HEK293 (cell line): ENCODE measurements around the gene DNAH3.

Experiments used
- CTCF ChIA-PET: fragments of 350-600 bp; formaldehyde crosslinking; extraction: SDS; loops from one replicate; lab custom pipeline; 2021; ENCODE audit warnings: antibody characterized with exemption; lab: Yijun Ruan, JAX
- POLR2A ChIA-PET: fragments of 300-600 bp; formaldehyde crosslinking; extraction: SDS; loops from one replicate; lab custom pipeline; 2020; ENCODE audit warnings: antibody characterized with exemption, inconsistent platforms; lab: Yijun Ruan, JAX
- H3K27ac ChIP-seq: fragments of 200-500 bp; sonication (Bioruptor generic); 2 replicates; pipeline ENCODE4 v1.5.1; 2014; ENCODE audit warnings: low read depth, low read length, control low read depth, inconsistent platforms; ENCODE audit errors: extremely low read depth
- H3K36me3 ChIP-seq, 2 experiments: fragments of 200-500 bp in 1 of 2; sonication (Bioruptor generic) in 1 of 2; 1 replicate in 1 of 2; 2 replicates in 1 of 2; pipeline ENCODE4 v1.5.1; 2014 to 2017; ENCODE audit warnings: inconsistent platforms in 2 of 2, low read length in 2 of 2; ENCODE audit not compliant: control insufficient read depth in 2 of 2, insufficient read depth in 1 of 2
- H3K4me1 ChIP-seq: fragments of 200-500 bp; sonication (Bioruptor generic); 2 replicates; pipeline ENCODE4 v1.5.1; 2014; ENCODE audit warnings: mild to moderate bottlenecking, low read length, inconsistent platforms; ENCODE audit not compliant: control insufficient read depth, insufficient read depth
- H3K4me3 ChIP-seq: 2 replicates; pipeline ENCODE4 v1.5.1; 2011; ENCODE audit warnings: low read depth, mild to moderate bottlenecking, control low read depth, low read length, moderate library complexity
- H3K9me3 ChIP-seq: fragments of 200-500 bp; sonication (Bioruptor generic); 2 replicates; pipeline ENCODE4 v1.5.1; 2014; ENCODE audit warnings: low read depth, low read length, inconsistent platforms; ENCODE audit not compliant: control insufficient read depth, insufficient read depth
- BCL11B ChIP-seq: fragments of 450-650 bp; formaldehyde crosslinking; IDR thresholded peaks from 2 replicates; pipeline ENCODE4 v1.5.1; 2016; ENCODE audit warnings: low read depth, missing biosample characterization, missing genetic modification characterization
- GLIS2 ChIP-seq: fragments of 450-650 bp; formaldehyde crosslinking; IDR thresholded peaks from 2 replicates; pipeline ENCODE4 v1.5.1; 2016; ENCODE audit warnings: missing biosample characterization, missing genetic modification characterization
- KLF1 ChIP-seq: fragments of 450-650 bp; formaldehyde crosslinking; IDR thresholded peaks from 2 replicates; pipeline ENCODE4 v1.5.1; 2016; ENCODE audit warnings: missing biosample characterization, missing genetic modification characterization
- MYNN ChIP-seq: fragments of 450-650 bp; formaldehyde crosslinking; IDR thresholded peaks from 2 replicates; pipeline ENCODE4 v1.5.1; 2016; ENCODE audit warnings: missing biosample characterization, missing genetic modification characterization, borderline replicate concordance
- OSR2 ChIP-seq: fragments of 450-650 bp; formaldehyde crosslinking; IDR thresholded peaks from 2 replicates; pipeline ENCODE4 v1.5.1; 2016; ENCODE audit warnings: missing biosample characterization, missing genetic modification characterization
- SCRT1 ChIP-seq: fragments of 450-650 bp; formaldehyde crosslinking; IDR thresholded peaks from 2 replicates; pipeline ENCODE4 v1.5.1; 2016; ENCODE audit warnings: missing biosample characterization, missing genetic modification characterization, borderline replicate concordance
- ZNF155 ChIP-seq: fragments of 450-650 bp; formaldehyde crosslinking; IDR thresholded peaks from 2 replicates; pipeline ENCODE4 v1.5.1; 2016; ENCODE audit warnings: missing biosample characterization, missing genetic modification characterization
- ZNF16 ChIP-seq: fragments of 450-650 bp; formaldehyde crosslinking; IDR thresholded peaks from 2 replicates; pipeline ENCODE4 v1.5.1; 2016; ENCODE audit warnings: low read depth, missing biosample characterization, missing genetic modification characterization
- ZNF169 ChIP-seq: fragments of 450-650 bp; formaldehyde crosslinking; IDR thresholded peaks from 2 replicates; pipeline ENCODE4 v1.5.1; 2016; ENCODE audit warnings: missing biosample characterization, missing genetic modification characterization
- ZNF175 ChIP-seq: fragments of 450-650 bp; formaldehyde crosslinking; IDR thresholded peaks from 2 replicates; pipeline ENCODE4 v1.5.1; 2016; ENCODE audit warnings: missing biosample characterization, missing genetic modification characterization
- ZNF184 ChIP-seq: fragments of 450-650 bp; IDR thresholded peaks from 2 replicates; pipeline ENCODE4 v1.5.1; 2018; ENCODE audit warnings: missing biosample characterization, mild to moderate bottlenecking, missing genetic modification characterization
- ZNF2 ChIP-seq: fragments of 450-650 bp; formaldehyde crosslinking; IDR thresholded peaks from 2 replicates; pipeline ENCODE4 v1.5.1; 2016; ENCODE audit warnings: missing biosample characterization, missing genetic modification characterization
- ZNF248 ChIP-seq: fragments of 450-650 bp; formaldehyde crosslinking; IDR thresholded peaks from 2 replicates; pipeline ENCODE4 v1.5.1; 2017; ENCODE audit warnings: missing biosample characterization, missing genetic modification characterization
- ZNF521 ChIP-seq: fragments of 450-650 bp; formaldehyde crosslinking; IDR thresholded peaks from 2 replicates; pipeline ENCODE4 v1.5.1; 2017; ENCODE audit warnings: missing biosample characterization, mild to moderate bottlenecking, missing genetic modification characterization
- ZNF624 ChIP-seq: fragments of 450-650 bp; formaldehyde crosslinking; IDR thresholded peaks from 2 replicates; pipeline ENCODE4 v1.5.1; 2017; ENCODE audit warnings: missing biosample characterization, missing genetic modification characterization
- ZNF837 ChIP-seq: fragments of 450-650 bp; formaldehyde crosslinking; IDR thresholded peaks from 2 replicates; pipeline ENCODE4 v1.5.1; 2016; ENCODE audit warnings: missing biosample characterization, missing genetic modification characterization
- TF ChIP-seq, protein P1 (sequence below): fragments of 450-650 bp; formaldehyde crosslinking; IDR thresholded peaks from 2 replicates; pipeline ENCODE4 v1.5.1; 2017; ENCODE audit warnings: missing biosample characterization, missing genetic modification characterization
- TF ChIP-seq, protein P2 (sequence below): fragments of 450-650 bp; formaldehyde crosslinking; IDR thresholded peaks from 2 replicates; pipeline ENCODE4 v1.5.1; 2016; ENCODE audit warnings: missing biosample characterization, missing genetic modification characterization, low read depth
- TF ChIP-seq, protein P3 (sequence below): fragments of 450-650 bp; formaldehyde crosslinking; IDR thresholded peaks from 2 replicates; pipeline ENCODE4; 2016; ENCODE audit warnings: missing biosample characterization, missing genetic modification characterization
- TF ChIP-seq, protein P4 (sequence below): fragments of 450-650 bp; formaldehyde crosslinking; IDR thresholded peaks from 2 replicates; pipeline ENCODE4 v1.5.1; 2016; ENCODE audit warnings: missing biosample characterization, missing genetic modification characterization
- TF ChIP-seq, protein P5 (sequence below): sonication (generic); formaldehyde crosslinking; IDR thresholded peaks from 2 replicates; pipeline ENCODE4 v1.8.1; 2022; ENCODE audit warnings: mild to moderate bottlenecking, moderate library complexity, missing genetic modification reagents
- TF ChIP-seq, protein P6 (sequence below): IDR thresholded peaks from 2 replicates; pipeline ENCODE4 v1.6.1; 2011; ENCODE audit warnings: mild to moderate bottlenecking, low read depth, low read length, borderline replicate concordance
- TF ChIP-seq, protein P7 (sequence below): fragments of 450-650 bp; formaldehyde crosslinking; IDR thresholded peaks from 2 replicates; pipeline ENCODE4 v1.5.1; 2016; ENCODE audit warnings: missing biosample characterization, missing genetic modification characterization

Gene DNAH3

DNA sequence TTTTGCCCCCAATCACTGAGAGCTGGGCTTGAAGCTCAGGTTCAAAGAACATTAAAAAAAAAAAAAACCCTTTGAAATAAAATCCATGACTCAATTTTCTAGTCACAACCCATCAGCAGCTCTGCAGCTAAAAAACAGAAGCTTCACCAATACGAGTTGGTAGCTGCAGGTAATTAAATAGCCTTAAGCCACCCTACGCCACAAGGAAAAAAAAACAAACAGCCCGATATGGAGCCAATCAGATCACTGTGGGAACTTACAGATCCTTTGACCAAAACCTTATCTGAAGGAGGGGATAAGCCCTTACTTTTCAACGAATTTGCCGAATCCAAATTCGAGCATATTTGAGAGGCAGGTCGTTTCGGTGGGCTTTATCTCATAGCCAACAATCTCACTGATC lies 69.3 kb downstream of the DNAH3 start (continued):
- TF ChIP-seq OSR2 (tag by site-specific recombination): peak; percentile 95

DNA sequence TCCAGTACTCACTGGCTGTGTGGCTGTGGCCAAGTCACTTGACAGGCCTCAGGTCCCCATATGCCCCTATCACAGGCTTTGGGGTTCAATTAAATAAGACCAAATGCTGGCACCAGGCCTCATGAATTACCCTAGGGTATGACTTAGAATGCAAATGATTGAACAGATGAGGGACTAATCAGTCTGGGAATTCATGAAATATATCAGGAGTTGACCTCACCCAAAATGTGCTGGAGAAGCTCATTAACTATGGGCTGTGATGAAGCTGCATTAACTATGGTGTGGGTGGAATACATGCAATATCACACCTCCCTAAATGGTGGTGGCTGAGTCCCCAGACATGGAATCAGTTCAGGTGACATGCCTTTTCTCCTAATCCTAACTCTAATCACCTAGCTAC lies 72.1 kb downstream of the DNAH3 start:
- CTCF ChIA-PET: interaction anchor here (1.7 kb wide), 1 partner anchor 230 kb away, joined by 4 read pairs; no protein-coding TSS in a partner anchor
- Histone ChIP-seq H3K27ac (no peak overlapping the region), H3K4me1 (no peaks in the 10 kb centered on the region), H3K4me3 (no peak overlapping the region), H3K36me3 (no peaks in the 10 kb centered on the region), H3K9me3 (no peaks in the 10 kb centered on the region)
- no peak for TF ChIP-seq MYNN (tag by site-specific recombination)
- no peak for TF ChIP-seq ZNF169 (tag by site-specific recombination)
- TF ChIP-seq ZNF248 (tag by site-specific recombination): no peak
- TF ChIP-seq, protein P1, sequence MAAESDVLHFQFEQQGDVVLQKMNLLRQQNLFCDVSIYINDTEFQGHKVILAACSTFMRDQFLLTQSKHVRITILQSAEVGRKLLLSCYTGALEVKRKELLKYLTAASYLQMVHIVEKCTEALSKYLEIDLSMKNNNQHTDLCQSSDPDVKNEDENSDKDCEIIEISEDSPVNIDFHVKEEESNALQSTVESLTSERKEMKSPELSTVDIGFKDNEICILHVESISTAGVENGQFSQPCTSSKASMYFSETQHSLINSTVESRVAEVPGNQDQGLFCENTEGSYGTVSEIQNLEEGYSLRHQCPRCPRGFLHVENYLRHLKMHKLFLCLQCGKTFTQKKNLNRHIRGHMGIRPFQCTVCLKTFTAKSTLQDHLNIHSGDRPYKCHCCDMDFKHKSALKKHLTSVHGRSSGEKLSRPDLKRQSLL (tag by site-specific recombination): no peak
- no peak for TF ChIP-seq ZNF155
- TF ChIP-seq, protein P2, sequence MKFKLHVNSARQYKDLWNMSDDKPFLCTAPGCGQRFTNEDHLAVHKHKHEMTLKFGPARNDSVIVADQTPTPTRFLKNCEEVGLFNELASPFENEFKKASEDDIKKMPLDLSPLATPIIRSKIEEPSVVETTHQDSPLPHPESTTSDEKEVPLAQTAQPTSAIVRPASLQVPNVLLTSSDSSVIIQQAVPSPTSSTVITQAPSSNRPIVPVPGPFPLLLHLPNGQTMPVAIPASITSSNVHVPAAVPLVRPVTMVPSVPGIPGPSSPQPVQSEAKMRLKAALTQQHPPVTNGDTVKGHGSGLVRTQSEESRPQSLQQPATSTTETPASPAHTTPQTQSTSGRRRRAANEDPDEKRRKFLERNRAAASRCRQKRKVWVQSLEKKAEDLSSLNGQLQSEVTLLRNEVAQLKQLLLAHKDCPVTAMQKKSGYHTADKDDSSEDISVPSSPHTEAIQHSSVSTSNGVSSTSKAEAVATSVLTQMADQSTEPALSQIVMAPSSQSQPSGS: no peak
- TF ChIP-seq SCRT1 (tag by site-specific recombination): no peak
- TF ChIP-seq ZNF837: no peak
- TF ChIP-seq, protein P3, sequence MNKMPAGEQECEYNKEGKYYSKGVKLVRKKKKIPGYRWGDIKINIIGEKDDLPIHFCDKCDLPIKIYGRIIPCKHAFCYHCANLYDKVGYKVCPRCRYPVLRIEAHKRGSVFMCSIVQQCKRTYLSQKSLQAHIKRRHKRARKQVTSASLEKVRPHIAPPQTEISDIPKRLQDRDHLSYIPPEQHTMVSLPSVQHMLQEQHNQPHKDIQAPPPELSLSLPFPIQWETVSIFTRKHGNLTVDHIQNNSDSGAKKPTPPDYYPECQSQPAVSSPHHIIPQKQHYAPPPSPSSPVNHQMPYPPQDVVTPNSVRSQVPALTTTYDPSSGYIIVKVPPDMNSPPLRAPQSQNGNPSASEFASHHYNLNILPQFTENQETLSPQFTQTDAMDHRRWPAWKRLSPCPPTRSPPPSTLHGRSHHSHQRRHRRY (tag by site-specific recombination): no peak
- TF ChIP-seq, protein P4, sequence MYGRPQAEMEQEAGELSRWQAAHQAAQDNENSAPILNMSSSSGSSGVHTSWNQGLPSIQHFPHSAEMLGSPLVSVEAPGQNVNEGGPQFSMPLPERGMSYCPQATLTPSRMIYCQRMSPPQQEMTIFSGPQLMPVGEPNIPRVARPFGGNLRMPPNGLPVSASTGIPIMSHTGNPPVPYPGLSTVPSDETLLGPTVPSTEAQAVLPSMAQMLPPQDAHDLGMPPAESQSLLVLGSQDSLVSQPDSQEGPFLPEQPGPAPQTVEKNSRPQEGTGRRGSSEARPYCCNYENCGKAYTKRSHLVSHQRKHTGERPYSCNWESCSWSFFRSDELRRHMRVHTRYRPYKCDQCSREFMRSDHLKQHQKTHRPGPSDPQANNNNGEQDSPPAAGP (tag by site-specific recombination): no peak
- TF ChIP-seq ZNF2 (tag by site-specific recombination): no peak
- TF ChIP-seq KLF1 (tag by site-specific recombination): no peak
- TF ChIP-seq GLIS2: no peak
- no peak for TF ChIP-seq ZNF184 (tag by site-specific recombination)
- no peak for TF ChIP-seq ZNF175 (tag by site-specific recombination)
- TF ChIP-seq BCL11B (tag by site-specific recombination): no peak
- POLR2A ChIA-PET: no interaction called here

DNA sequence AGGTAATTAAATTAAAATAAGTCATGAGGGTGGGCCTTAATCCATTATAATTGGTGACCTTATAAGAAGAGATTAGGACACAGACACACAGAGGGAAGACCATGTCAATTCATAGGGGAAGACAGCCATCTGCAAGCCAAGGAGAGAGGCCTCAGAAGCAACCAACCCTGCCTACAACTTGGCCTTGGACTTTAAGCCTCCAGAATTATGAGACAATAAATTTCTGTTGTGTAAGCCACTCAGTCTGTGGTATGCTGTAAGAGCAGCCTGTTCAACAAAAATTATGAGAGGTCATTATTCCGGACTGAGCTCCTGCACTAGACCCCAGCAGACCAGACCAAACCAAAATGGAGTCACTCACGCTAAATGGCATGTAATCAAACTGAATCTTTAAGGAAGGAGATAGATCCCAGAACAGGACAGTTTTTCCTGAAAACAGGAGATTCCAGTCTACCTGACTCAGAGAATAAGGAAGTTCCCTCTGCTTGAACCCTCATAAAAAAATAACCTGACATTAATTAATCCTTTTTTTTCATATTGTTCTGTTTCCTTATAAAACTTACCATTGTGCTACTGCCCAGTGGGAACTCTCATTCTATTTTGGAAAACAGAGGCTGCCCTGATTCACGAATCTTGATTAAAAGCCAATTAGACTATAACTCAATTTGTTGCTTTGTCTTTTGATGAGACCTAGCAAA lies 74.3 kb downstream of the DNAH3 start:
- Histone ChIP-seq H3K27ac (no peak overlapping the region), H3K4me1 (no peaks in the 10 kb centered on the region), H3K4me3 (no peak overlapping the region), H3K9me3 (no peaks in the 10 kb centered on the region), H3K36me3 (no peaks in the 10 kb centered on the region)
- ChIA-PET CTCF (interaction anchor here (0.7 kb wide), 1 partner anchor 96 kb away, joined by 6 read pairs; no protein-coding TSS in a partner anchor), POLR2A (no interaction called here)
- TF ChIP-seq ZNF624 (tag by site-specific recombination) (no peak), ZNF2 (tag by site-specific recombination) (no peak), ZNF521 (no peak), ZNF16 (tag by site-specific recombination) (no peak), ZNF837 (no peak)
- TF ChIP-seq, protein P5, sequence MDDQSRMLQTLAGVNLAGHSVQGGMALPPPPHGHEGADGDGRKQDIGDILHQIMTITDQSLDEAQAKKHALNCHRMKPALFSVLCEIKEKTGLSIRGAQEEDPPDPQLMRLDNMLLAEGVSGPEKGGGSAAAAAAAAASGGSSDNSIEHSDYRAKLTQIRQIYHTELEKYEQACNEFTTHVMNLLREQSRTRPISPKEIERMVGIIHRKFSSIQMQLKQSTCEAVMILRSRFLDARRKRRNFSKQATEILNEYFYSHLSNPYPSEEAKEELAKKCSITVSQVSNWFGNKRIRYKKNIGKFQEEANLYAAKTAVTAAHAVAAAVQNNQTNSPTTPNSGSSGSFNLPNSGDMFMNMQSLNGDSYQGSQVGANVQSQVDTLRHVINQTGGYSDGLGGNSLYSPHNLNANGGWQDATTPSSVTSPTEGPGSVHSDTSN (CRISPR knock-in tag): no peak
- TF ChIP-seq, protein P6, sequence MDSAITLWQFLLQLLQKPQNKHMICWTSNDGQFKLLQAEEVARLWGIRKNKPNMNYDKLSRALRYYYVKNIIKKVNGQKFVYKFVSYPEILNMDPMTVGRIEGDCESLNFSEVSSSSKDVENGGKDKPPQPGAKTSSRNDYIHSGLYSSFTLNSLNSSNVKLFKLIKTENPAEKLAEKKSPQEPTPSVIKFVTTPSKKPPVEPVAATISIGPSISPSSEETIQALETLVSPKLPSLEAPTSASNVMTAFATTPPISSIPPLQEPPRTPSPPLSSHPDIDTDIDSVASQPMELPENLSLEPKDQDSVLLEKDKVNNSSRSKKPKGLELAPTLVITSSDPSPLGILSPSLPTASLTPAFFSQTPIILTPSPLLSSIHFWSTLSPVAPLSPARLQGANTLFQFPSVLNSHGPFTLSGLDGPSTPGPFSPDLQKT: no peak
- TF ChIP-seq, protein P7, sequence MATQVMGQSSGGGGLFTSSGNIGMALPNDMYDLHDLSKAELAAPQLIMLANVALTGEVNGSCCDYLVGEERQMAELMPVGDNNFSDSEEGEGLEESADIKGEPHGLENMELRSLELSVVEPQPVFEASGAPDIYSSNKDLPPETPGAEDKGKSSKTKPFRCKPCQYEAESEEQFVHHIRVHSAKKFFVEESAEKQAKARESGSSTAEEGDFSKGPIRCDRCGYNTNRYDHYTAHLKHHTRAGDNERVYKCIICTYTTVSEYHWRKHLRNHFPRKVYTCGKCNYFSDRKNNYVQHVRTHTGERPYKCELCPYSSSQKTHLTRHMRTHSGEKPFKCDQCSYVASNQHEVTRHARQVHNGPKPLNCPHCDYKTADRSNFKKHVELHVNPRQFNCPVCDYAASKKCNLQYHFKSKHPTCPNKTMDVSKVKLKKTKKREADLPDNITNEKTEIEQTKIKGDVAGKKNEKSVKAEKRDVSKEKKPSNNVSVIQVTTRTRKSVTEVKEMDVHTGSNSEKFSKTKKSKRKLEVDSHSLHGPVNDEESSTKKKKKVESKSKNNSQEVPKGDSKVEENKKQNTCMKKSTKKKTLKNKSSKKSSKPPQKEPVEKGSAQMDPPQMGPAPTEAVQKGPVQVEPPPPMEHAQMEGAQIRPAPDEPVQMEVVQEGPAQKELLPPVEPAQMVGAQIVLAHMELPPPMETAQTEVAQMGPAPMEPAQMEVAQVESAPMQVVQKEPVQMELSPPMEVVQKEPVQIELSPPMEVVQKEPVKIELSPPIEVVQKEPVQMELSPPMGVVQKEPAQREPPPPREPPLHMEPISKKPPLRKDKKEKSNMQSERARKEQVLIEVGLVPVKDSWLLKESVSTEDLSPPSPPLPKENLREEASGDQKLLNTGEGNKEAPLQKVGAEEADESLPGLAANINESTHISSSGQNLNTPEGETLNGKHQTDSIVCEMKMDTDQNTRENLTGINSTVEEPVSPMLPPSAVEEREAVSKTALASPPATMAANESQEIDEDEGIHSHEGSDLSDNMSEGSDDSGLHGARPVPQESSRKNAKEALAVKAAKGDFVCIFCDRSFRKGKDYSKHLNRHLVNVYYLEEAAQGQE (tag by site-specific recombination): no peak
